Iris pigment epithelial cell (primary cell): Measurements from ENCODE around the gene SFMBT2.
"Not testable (repeated sequence)": the region's sequence is repeated elsewhere in the genome, so short reads cannot be mapped to it uniquely, and the experiment has no call there.

ENCODE experiments used
- DNase-seq: peaks from one replicate; pipeline ENCODE4 v3.0.0-alpha.2; 2011; ENCODE audit warnings: low read depth

SFMBT2 gene

GRCh38 chr10:7225133-7225532, 185.7 kb downstream of the SFMBT2 start:
- DNase-seq: no peak

DNA sequence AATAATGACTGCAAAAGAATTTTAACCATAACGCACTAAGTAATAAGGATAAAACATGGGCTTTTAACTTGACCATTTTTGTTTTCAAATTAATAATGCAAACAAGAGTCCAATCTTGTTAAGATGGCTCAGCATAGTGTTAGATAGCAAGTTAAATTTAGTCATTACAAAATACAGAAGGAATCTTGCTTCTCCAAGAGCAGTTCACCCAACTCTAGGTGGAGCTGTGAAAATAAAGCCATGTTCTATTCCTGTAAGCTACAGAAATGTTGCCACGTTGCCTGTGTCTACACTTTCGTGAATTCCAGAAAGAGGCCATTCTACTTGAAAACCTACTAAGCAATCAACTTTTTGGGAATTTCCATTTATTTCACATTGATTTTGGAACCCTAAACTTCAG, 191.9 kb downstream of the SFMBT2 start:
- DNase-seq: no peak

- not testable (repeated sequence) for DNase-seq
These were observed 198.1 kb downstream of the SFMBT2 start for GRCh38 chr10:7212696-7213095.

GRCh38 chr10:7211857-7212577, 198.8 kb downstream of the SFMBT2 start:
- DNase-seq: no peak

- no peak for DNase-seq
These were observed 200.3 kb downstream of the SFMBT2 start for GRCh38 chr10:7210516-7210915.

- DNase-seq: no peak
These were observed 201.4 kb downstream of the SFMBT2 start for GRCh38 chr10:7209458-7209857.

DNA sequence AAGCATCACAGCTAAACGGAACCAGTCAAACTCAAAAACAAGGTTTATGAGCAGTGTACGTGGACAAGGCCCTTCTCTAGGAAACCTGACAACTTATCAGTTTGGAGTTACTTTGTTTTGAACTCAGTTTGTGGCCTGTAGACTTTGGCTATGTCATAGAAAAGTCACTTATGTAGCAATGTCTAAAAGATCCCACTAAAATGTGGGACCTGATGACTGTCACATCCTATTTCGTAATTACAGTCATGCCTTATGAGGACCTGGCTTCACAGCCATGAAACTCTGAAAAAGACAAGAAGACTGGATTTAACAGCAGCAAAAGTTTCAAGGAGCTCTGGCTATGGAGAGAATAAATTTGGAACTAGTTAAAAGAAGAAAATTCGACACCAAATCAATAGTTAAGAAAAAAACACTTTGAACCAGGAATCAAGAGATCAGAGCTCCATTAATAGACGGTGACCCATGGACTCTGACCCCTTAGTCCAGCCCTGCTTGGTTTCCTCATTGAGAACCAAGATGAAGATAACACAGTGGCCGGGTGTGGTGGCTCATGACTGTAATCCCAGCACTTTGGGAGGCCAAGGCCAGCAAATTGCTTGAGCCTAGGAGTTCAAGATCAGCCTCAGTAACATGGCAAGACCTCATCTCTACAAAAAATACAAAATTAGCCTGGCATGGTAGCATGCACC, 204.3 kb downstream of the SFMBT2 start:
- no peak for DNase-seq

DNA sequence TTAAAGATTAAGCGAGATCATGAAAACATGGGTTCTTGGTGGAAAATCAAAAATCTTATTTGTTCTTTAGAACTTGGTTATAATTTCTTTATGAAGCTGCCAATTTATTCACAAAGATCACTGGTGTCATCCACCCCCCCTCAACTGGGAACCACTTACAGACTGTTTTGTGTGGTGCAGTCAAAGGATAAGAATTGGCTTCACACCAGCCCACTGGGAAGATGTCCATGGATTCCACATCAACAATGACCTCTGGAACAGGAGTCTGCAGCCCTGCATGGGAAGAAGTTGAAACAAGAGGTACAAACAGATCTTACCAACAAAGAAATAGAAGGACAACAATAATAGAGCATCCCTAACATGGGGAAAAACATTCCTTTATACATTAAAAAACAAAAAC, 205.2 kb downstream of the SFMBT2 start:
- DNase-seq: no peak

DNA sequence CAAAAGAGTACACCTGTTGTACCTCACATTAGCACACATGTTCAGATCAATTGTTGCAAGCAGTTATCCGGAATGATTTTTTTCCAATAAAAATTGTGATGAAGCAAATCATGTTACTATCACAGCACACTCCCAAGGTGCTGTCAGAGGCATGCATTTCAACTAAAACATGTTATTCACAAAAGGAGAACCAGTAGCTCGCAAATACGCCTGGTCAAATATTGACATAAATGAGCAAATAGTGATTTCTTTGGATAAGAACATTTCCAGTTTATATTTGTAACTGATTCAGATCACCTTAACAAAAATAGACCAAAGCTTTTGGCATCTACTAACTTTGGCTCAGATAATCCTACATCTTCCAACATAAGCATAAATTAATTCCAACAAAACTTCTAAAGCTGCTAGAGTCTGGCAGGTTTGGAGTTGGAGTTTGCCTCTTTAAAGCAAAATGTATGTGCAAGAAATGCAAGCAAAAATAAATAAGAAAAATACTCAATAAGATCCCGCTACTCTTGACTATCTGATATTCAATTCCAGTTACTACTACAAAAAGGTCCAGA, 208.0 kb downstream of the SFMBT2 start:
- no peak for DNase-seq

GRCh38 chr10:7199152-7199760, 211.6 kb downstream of the SFMBT2 start:
- no peak for DNase-seq

GRCh38 chr10:7196284-7196683, 214.6 kb downstream of the SFMBT2 start:
- no peak for DNase-seq

- DNase-seq: no peak
These were observed 215.7 kb downstream of the SFMBT2 start for GRCh38 chr10:7195118-7195517.

GRCh38 chr10:7194571-7194970, 216.3 kb downstream of the SFMBT2 start:
- no peak for DNase-seq

GRCh38 chr10:7193369-7193768, 217.5 kb downstream of the SFMBT2 start:
- no peak for DNase-seq

DNA sequence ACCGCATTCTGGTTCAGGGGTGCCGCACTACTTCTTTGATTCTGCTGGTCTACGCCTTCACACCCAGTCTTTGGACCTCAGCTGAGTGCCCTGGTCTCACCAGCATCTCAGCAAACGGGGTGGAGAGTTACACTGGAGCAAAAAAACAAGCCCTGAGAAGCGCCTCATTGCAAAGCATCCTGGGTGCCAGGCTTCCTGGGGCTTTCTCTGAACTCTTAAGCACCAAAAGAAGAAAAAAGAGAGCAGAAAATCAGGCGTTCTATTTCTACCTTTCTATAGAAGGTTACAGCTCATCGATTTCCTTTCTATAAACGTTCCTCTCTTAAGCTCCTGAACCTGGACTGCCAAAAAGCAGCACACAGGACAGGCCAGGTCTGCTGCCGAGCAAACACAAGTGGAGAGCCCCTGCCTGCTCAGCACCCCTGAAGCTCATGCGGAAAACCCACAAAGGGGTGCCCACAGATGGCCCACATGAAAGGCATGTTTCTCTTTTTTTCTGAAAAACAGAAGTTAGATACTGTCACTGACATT, 217.9 kb downstream of the SFMBT2 start:
- DNase-seq: no peak

DNA sequence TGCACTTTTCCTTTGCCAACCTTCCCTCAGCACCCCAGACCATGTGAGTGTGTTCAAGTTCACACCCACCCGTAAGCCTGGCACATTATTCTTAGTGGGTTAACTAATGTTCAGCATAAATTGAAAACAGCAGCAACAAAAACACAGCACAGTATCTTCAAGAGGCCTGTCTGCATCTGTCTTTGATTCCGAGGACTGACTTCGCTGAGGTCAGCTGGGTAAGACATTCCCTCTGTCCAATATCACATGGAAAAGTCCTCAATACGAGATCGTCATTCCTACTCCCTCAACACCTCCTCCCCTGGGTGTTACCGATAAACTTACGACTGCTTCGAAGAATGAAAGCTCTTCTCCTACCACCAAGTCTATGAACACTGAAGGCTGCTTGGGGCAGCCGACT, 218.8 kb downstream of the SFMBT2 start:
- no peak for DNase-seq

DNA sequence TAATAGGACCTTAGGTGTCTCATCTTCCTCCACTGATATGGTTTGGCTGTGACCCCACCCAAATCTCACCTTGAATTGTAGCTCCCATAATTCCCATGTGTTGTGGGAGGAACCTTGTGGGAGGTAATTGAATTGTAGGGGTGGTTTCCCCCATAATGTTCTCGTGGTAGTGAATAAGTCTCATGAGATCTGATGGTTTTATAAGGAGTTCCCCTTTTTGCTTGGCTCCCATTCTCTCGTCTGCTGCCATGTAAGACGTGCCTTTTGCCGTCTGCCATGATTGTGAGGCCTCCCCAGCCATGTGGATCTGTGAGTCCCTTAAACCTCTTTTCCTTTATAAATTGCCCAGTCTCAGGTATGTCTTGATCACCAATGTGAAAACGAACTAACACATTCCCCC, 220.1 kb downstream of the SFMBT2 start:
- DNase-seq: not testable (repeated sequence)

- no peak for DNase-seq
These were observed 220.9 kb downstream of the SFMBT2 start for GRCh38 chr10:7189909-7190308.

- no peak for DNase-seq
These were observed 222.3 kb downstream of the SFMBT2 start for GRCh38 chr10:7188456-7189050.

- no peak for DNase-seq
These were observed 224.3 kb downstream of the SFMBT2 start for GRCh38 chr10:7186387-7187018.

- no peak for DNase-seq
These were observed 225.5 kb downstream of the SFMBT2 start for GRCh38 chr10:7185367-7185690.
